Measurements from ENCODE around the gene FHIT. TPM values are rescaled to one million over a fixed set of nuclear protein-coding genes. Genes with fewer than 3 reads are reported as not detected.

Gene FHIT
- total and polyA plus RNA-seq, 9 donors = 5.1 to 11.8 (median 9.5) TPM

- no peak overlapping the region for H3K4me3 ChIP-seq
- H3K36me3 ChIP-seq = no peaks in the 10 kb centered on the region
- no peak overlapping the region for H3K27ac ChIP-seq
- intact Hi-C loops (cut with DNase I) = no loop called here
- TF ChIP-seq EP300 (IDR thresholded peaks at IDR 0.05) (no peak), CTCF (IDR thresholded peaks at IDR 0.05) (no peak), POLR2A (IDR thresholded peaks at IDR 0.05) (no peak)
- no peak for DNase-seq
- 19 to 36% (median 24%) methylated on average over 7 of the region's 7 CpGs for WGBS, 3 donors
- H3K4me1 ChIP-seq (ENCODE audit: insufficient read depth) = peaks cover 9% of the 10 kb centered on the region
- no peaks in the 10 kb centered on the region for H3K27me3 ChIP-seq
- H3K9me3 ChIP-seq = no peaks in the 10 kb centered on the region
These were observed 96.6 kb downstream of the FHIT start for GRCh38 chr3:61154457-61155198.

DNA sequence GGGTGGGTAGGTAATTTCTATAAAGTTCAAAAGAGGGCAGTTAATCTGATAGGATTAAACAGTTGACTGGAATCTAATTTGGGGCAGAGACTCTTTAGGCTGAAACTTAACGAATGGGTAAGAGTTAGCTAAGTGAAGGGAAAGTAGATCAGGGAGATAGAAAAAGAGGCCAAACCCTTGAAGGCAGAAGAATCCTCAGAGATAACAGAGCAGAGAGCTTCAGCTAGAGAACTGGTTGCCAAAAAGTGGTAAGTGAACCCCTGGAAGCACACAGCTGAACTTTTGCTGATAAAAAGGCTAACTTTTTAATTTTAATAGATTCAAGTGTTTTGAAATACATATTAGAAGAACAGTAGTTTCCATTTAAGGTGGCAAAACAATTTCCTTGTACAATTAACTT, 99.2 kb downstream of the FHIT start:
- no peak for DNase-seq
- H3K9me3 ChIP-seq = no peaks in the 10 kb centered on the region
- TF ChIP-seq CTCF (IDR thresholded peaks at IDR 0.05) (no peak), POLR2A (IDR thresholded peaks at IDR 0.05) (no peak), EP300 (IDR thresholded peaks at IDR 0.05) (no peak)
- no peaks in the 10 kb centered on the region for H3K27me3 ChIP-seq
- no peak overlapping the region for H3K4me3 ChIP-seq
- no peak overlapping the region for H3K27ac ChIP-seq
- H3K4me1 ChIP-seq (ENCODE audit: insufficient read depth) = peaks cover 9% of the 10 kb centered on the region
- WGBS, 3 donors = 93 to 97% (median 94%) methylated on average over 1 of the region's 1 CpG
- intact Hi-C loops (cut with DNase I) = no loop called here
- H3K36me3 ChIP-seq = no peaks in the 10 kb centered on the region

GRCh38 chr3:61149236-61149635, 102.0 kb downstream of the FHIT start:
- intact Hi-C loops (cut with DNase I) = no loop called here
- H3K4me1 ChIP-seq (ENCODE audit: insufficient read depth) = no peaks in the 10 kb centered on the region
- H3K9me3 ChIP-seq = no peaks in the 10 kb centered on the region
- H3K36me3 ChIP-seq = no peaks in the 10 kb centered on the region
- TF ChIP-seq EP300 (IDR thresholded peaks at IDR 0.05) = no peak
- no peak for TF ChIP-seq POLR2A (IDR thresholded peaks at IDR 0.05)
- no peak for TF ChIP-seq CTCF (IDR thresholded peaks at IDR 0.05)
- H3K27me3 ChIP-seq = no peaks in the 10 kb centered on the region
- no peak overlapping the region for H3K27ac ChIP-seq
- DNase-seq = no peak
- H3K4me3 ChIP-seq = no peak overlapping the region

- Histone ChIP-seq H3K4me1 (ENCODE audit: insufficient read depth) (no peaks in the 10 kb centered on the region), H3K27ac (no peak overlapping the region), H3K27me3 (no peaks in the 10 kb centered on the region), H3K36me3 (no peaks in the 10 kb centered on the region), H3K9me3 (no peaks in the 10 kb centered on the region), H3K4me3 (no peak overlapping the region)
- intact Hi-C loops (cut with DNase I) = no loop called here
- TF ChIP-seq EP300 (IDR thresholded peaks at IDR 0.05) (no peak), CTCF (IDR thresholded peaks at IDR 0.05) (no peak), POLR2A (IDR thresholded peaks at IDR 0.05) (no peak)
- WGBS, 3 donors = 83 to 92% (median 86%) methylated on average over 3 of the region's 3 CpGs
- DNase-seq = no peak
These were observed 105.0 kb downstream of the FHIT start for GRCh38 chr3:61146010-61146890.

All from ovary (tissue), 9 donors.